HEK293 (cell line): ENCODE data around the gene ATG4B.

Source experiments
- CTCF ChIA-PET: fragments of 350-600 bp; formaldehyde crosslinking; extraction: SDS; loops from one replicate; lab custom pipeline; 2021; ENCODE audit warnings: antibody characterized with exemption; lab: Yijun Ruan, JAX
- POLR2A ChIA-PET: fragments of 300-600 bp; formaldehyde crosslinking; extraction: SDS; loops from one replicate; lab custom pipeline; 2020; ENCODE audit warnings: antibody characterized with exemption, inconsistent platforms; lab: Yijun Ruan, JAX
- H3K27ac ChIP-seq: fragments of 200-500 bp; sonication (Bioruptor generic); 2 replicates; pipeline ENCODE4 v1.5.1; 2014; ENCODE audit warnings: low read depth, low read length, control low read depth, inconsistent platforms; ENCODE audit errors: extremely low read depth
- H3K36me3 ChIP-seq, 2 experiments: fragments of 200-500 bp in 1 of 2; sonication (Bioruptor generic) in 1 of 2; 1 replicate in 1 of 2; 2 replicates in 1 of 2; pipeline ENCODE4 v1.5.1; 2014 to 2017; ENCODE audit warnings: inconsistent platforms in 2 of 2, low read length in 2 of 2; ENCODE audit not compliant: control insufficient read depth in 2 of 2, insufficient read depth in 1 of 2
- H3K4me1 ChIP-seq: fragments of 200-500 bp; sonication (Bioruptor generic); 2 replicates; pipeline ENCODE4 v1.5.1; 2014; ENCODE audit warnings: mild to moderate bottlenecking, low read length, inconsistent platforms; ENCODE audit not compliant: control insufficient read depth, insufficient read depth
- H3K4me3 ChIP-seq: 2 replicates; pipeline ENCODE4 v1.5.1; 2011; ENCODE audit warnings: low read depth, mild to moderate bottlenecking, control low read depth, low read length, moderate library complexity
- H3K9me3 ChIP-seq: fragments of 200-500 bp; sonication (Bioruptor generic); 2 replicates; pipeline ENCODE4 v1.5.1; 2014; ENCODE audit warnings: low read depth, low read length, inconsistent platforms; ENCODE audit not compliant: control insufficient read depth, insufficient read depth
- KLF1 ChIP-seq: fragments of 450-650 bp; formaldehyde crosslinking; IDR thresholded peaks from 2 replicates; pipeline ENCODE4 v1.5.1; 2016; ENCODE audit warnings: missing biosample characterization, missing genetic modification characterization
- ZBTB17 ChIP-seq: fragments of 450-650 bp; formaldehyde crosslinking; IDR thresholded peaks from 2 replicates; pipeline ENCODE4 v1.5.1; 2016; ENCODE audit warnings: missing biosample characterization, missing genetic modification characterization
- ZFHX2 ChIP-seq: fragments of 450-650 bp; formaldehyde crosslinking; conservative IDR thresholded peaks from 2 replicates; pipeline ENCODE4 v1.5.1; 2016; ENCODE audit warnings: missing biosample characterization, missing genetic modification characterization
- ZNF280D ChIP-seq: fragments of 450-650 bp; formaldehyde crosslinking; IDR thresholded peaks from 2 replicates; pipeline ENCODE4 v1.5.1; 2016; ENCODE audit warnings: missing biosample characterization, missing genetic modification characterization
- ZNF350 ChIP-seq: fragments of 450-650 bp; formaldehyde crosslinking; IDR thresholded peaks from 2 replicates; pipeline ENCODE4 v1.5.0; 2017; ENCODE audit warnings: missing biosample characterization, mild to moderate bottlenecking, missing genetic modification characterization
- ZNF433 ChIP-seq: fragments of 450-650 bp; formaldehyde crosslinking; IDR thresholded peaks from 2 replicates; pipeline ENCODE4 v1.5.1; 2016; ENCODE audit warnings: missing biosample characterization, missing genetic modification characterization, low read depth
- ZNF473 ChIP-seq: fragments of 450-650 bp; formaldehyde crosslinking; IDR thresholded peaks from 2 replicates; pipeline ENCODE4 v1.5.1; 2017; ENCODE audit warnings: missing biosample characterization, missing genetic modification characterization
- ZNF600 ChIP-seq: fragments of 450-650 bp; formaldehyde crosslinking; IDR thresholded peaks from 2 replicates; pipeline ENCODE4 v1.5.1; 2016; ENCODE audit warnings: missing biosample characterization, missing genetic modification characterization
- ZNF621 ChIP-seq: fragments of 450-650 bp; formaldehyde crosslinking; IDR thresholded peaks from 2 replicates; pipeline ENCODE4 v1.5.1; 2017; ENCODE audit warnings: missing biosample characterization, missing genetic modification characterization
- ZNF639 ChIP-seq: fragments of 450-650 bp; formaldehyde crosslinking; IDR thresholded peaks from 2 replicates; pipeline ENCODE4 v1.5.1; 2016; ENCODE audit warnings: missing biosample characterization, missing genetic modification characterization
- ZNF645 ChIP-seq: fragments of 450-650 bp; formaldehyde crosslinking; IDR thresholded peaks from 2 replicates; pipeline ENCODE4; 2016; ENCODE audit warnings: missing biosample characterization, missing genetic modification characterization
- ZNF677 ChIP-seq: fragments of 450-650 bp; IDR thresholded peaks from 2 replicates; pipeline ENCODE4 v1.5.0; 2018; ENCODE audit warnings: missing biosample characterization, mild to moderate bottlenecking, missing genetic modification characterization, moderate library complexity
- TF ChIP-seq, protein P1 (sequence below): fragments of 450-650 bp; formaldehyde crosslinking; IDR thresholded peaks from 2 replicates; pipeline ENCODE4 v1.5.1; 2017; ENCODE audit warnings: missing biosample characterization, mild to moderate bottlenecking, missing genetic modification characterization, moderate library complexity

Gene ATG4B

GRCh38 chr2:241612156-241613016 lies 25.1 kb upstream of the ATG4B start:
- CTCF ChIA-PET, result interaction anchor here (1.1 kb wide), 1 partner anchor 15 kb away, joined by 5 read pairs; no protein-coding TSS in a partner anchor

DNA sequence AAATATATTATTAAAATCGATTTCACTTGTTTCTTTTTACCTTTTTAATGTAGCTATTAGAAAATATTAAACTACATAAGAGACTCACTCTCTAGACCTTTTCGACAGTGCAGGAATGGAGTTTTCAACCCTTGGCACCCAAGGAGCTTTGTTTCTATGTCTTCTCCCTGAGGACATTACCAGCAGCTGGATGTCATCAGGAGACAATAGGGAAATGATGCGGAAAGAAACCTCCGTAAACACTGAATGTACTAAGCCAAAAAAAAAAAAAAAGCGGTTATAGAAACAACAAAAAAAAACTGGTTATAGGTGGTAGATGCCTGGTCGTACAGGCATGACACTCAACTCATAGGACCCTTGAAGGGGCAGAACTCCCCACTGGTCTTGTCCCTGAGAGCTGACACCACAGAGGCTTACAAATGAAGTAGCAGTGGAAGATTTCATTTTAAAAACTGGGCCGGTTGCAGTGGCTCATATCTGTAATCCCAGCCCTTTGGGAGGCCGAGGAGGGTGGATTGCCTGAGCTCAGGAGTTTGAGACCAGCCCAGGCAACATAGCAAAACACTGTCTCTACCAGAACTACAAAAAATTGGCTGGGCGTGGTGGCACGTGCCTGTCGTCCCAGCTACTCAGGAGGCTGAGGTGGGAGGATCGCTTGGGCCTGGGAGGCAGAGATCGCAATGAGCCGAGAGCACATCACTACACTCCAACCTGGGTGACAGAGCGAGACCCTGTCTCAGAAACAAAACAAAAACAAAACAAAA lies 24.3 kb upstream of the ATG4B start:
- H3K36me3 ChIP-seq, result peaks cover 0 to 16% of the 10 kb centered on the region in 2 experiments; a peak in 2 of 3 replicates
- no peak overlapping the region for H3K4me3 ChIP-seq
- CTCF ChIA-PET, result interaction anchor here (1.1 kb wide), 1 partner anchor 16 kb away, joined by 5 read pairs; no protein-coding TSS in a partner anchor
- H3K9me3 ChIP-seq, result no peaks in the 10 kb centered on the region
- no peak overlapping the region for H3K27ac ChIP-seq
- TF ChIP-seq ZNF280D (tag by site-specific recombination) (no peak), ZBTB17 (tag by site-specific recombination) (0 out of 2 replicates have a peak, but pooled peaks have one; percentile 21)
- TF ChIP-seq, protein P1, sequence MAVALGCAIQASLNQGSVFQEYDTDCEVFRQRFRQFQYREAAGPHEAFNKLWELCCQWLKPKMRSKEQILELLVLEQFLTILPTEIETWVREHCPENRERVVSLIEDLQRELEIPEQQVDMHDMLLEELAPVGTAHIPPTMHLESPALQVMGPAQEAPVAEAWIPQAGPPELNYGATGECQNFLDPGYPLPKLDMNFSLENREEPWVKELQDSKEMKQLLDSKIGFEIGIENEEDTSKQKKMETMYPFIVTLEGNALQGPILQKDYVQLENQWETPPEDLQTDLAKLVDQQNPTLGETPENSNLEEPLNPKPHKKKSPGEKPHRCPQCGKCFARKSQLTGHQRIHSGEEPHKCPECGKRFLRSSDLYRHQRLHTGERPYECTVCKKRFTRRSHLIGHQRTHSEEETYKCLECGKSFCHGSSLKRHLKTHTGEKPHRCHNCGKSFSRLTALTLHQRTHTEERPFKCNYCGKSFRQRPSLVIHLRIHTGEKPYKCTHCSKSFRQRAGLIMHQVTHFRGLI (tag by site-specific recombination), result peak; percentile 59
- POLR2A ChIA-PET, result interaction anchor here (0.6 to 0.7 kb wide), 3 partner anchors 25 to 464 kb away, joined by 3 to 5 read pairs (median 4); partner anchors contain the start of gene PASK
- H3K4me1 ChIP-seq, result peaks cover 7% of the 10 kb centered on the region

More at GRCh38 chr2:241612156-241613016, 25.1 kb upstream of the ATG4B start:
- POLR2A ChIA-PET, result no interaction called here
- peaks cover 0 to 24% of the 10 kb centered on the region in 2 experiments; a peak in 2 of 3 replicates for H3K36me3 ChIP-seq
- TF ChIP-seq ZNF600 (tag by site-specific recombination), result 0 out of 2 replicates have a peak, but pooled peaks have one; percentile 53
- no peak for TF ChIP-seq ZNF350 (tag by site-specific recombination)
- TF ChIP-seq ZNF473 (tag by site-specific recombination), result no peak
- TF ChIP-seq ZNF621 (tag by site-specific recombination), result no peak
- TF ChIP-seq ZFHX2 (tag by site-specific recombination), result no peak
- no peak for TF ChIP-seq ZNF677 (tag by site-specific recombination)
- TF ChIP-seq ZNF433 (tag by site-specific recombination), result no peak
- TF ChIP-seq ZNF639 (tag by site-specific recombination), result no peak
- TF ChIP-seq, all 188 proteins: peak for 1
- no peak overlapping the region for H3K4me3 ChIP-seq
- no peak overlapping the region for H3K27ac ChIP-seq
- peaks cover 5% of the 10 kb centered on the region for H3K4me1 ChIP-seq
- H3K9me3 ChIP-seq, result no peaks in the 10 kb centered on the region

DNA sequence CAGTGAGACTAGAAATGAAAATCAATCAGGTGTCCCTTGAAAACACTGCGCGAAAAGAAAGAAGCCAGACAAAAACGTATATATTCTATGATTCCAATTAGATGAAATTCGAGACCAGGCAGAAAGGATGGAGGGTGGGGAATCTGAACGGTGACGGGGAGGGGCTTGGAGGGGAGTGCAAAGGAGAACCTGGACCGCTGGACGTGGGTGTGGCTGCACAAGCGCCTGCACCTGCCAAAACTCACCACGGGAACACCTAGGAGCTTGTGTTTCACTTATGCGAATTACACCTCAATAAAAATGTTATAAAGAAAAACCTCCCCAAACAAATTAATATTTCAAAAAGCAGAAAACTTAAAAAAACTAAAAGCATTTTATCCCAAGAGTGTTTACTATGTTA lies 22.5 kb upstream of the ATG4B start:
- H3K36me3 ChIP-seq, result peaks cover 0 to 21% of the 10 kb centered on the region in 2 experiments; a peak in 2 of 3 replicates
- no peak overlapping the region for H3K27ac ChIP-seq
- TF ChIP-seq KLF1 (peak; percentile 40; the same call in 1 of the 2 replicates), ZNF645 (tag by site-specific recombination) (no peak)
- TF ChIP-seq, all 188 proteins: peak for 1
- CTCF ChIA-PET, result interaction anchor here (0.5 to 1.1 kb wide), 2 partner anchors 16 to 44 kb away, joined by 4 to 6 read pairs; no protein-coding TSS in a partner anchor
- Histone ChIP-seq H3K9me3 (no peaks in the 10 kb centered on the region), H3K4me1 (peaks cover 7% of the 10 kb centered on the region), H3K4me3 (no peak overlapping the region)
- POLR2A ChIA-PET, result no interaction called here
